Stimulated activated naive CD8-positive, alpha-beta T cell treated with anti-CD3 and anti-CD28 coated beads, Interleukin-15, Interleukin-2, amounts not matched to agents 100 U/mL and 50 U/mL, for 24 hours (primary cell): ENCODE measurements around the gene THEMIS.
"Not testable (repeated sequence)": the region's sequence is repeated elsewhere in the genome, so short reads cannot be mapped to it uniquely, and the experiment has no call there.

Experiments used
- ATAC-seq: fragments of 150-1000 bp; cut with Tn5 transposase; one replicate; pipeline ENCODE4 v1.10.0; 2021
- DNase-seq: peaks from one replicate; pipeline ENCODE4 v3.0.0; 2021

Gene THEMIS

DNA sequence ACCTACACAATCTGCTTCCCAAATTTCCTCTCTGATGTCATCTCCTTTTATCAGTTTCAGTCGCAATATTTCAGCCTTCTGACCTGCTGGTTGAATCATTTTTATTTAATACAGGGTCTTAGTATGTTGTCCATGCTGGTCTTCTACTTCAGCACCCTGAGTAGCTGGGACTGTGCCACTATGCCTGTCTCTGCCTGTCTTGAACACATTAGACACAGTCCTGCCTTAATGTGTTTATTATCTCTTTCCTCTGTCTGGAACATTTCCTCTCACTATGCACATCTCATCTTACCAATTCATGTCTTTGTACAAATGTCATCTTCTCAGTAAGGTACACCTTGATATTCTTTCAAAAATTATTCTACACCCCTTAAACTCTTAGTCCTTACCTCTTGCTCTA lies 106.5 kb downstream of the THEMIS start:
- no peak for DNase-seq
- no peak for ATAC-seq

- ATAC-seq, result no peak
- DNase-seq, result no peak
Observed at GRCh38 chr6:127793396-127793795, 107.5 kb downstream of the THEMIS start.

DNA sequence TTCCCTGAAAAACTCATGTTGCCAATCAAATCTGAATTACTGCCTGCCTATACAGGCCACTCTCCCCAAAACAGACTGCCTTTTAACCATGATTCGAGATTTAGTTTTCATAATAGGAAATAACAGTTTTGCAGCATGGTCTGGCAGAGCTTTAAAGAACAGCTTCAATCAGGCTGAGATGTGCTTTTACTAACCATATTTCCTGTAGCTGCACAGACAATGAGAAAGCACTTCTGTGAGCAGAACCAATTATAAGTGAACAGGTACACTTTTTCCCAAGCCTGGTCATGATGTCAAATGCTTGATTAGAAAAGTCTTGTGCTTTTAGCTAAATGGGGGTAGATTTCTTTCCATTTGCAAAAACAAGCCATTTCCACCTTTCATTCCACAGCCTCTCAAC lies 108.2 kb downstream of the THEMIS start:
- no peak for DNase-seq
- no peak for ATAC-seq

DNA sequence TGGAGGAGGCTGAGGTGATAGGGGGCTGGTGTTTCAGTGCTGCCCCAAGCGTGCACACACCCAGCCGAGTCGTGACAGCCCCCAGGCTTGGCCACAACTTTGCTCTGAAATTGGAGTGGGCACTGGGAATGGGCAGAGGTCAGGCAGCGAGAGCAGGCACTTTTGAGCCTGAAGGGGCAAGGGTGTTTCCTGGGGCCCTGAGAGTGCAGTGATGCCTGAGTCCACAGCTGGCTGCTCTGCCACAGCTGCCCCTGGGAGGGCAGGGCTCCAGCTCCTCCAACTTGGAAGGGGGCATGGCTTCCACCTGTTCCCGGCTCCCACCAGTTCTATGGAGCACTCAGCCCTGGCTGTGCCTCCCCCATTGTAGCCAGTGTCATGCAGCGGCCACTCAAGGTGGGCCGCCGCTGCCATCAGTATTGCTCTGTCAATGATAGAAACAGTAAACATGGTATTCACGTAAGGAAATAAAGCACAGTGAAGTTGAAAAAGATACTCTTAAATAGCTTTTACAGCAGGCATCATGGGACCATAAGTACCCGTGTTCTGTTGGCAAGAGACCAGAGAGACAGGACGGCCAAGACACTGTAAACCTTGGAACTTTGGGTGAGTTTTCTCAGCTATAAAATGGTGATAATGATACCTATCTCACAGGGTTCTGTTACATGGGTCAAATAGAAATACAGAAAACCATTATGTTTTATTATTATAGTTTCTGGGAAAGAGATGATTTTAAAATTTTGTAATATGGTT lies 108.9 kb downstream of the THEMIS start:
- no peak for ATAC-seq
- DNase-seq, result no peak

DNA sequence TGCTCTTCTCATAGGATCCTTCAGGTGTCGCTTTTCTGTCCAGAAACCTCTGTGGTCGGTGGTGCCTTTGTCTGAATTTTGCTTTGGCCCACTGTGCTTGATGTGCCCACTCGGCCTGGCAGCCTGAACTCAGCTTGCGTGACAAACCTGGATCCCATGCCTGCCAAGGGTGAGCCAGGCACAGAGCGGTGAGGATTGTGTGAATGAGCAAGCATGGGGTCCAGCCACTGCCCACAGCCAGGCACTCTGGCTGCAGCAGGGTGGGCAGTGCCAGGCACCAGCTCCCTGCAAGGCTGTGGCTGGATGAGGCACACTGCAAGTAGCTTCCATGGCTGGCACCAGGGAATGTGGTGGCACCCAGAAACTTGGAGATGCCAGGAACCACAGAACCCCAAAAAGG lies 110.3 kb downstream of the THEMIS start:
- no peak for ATAC-seq

GRCh38 chr6:127786109-127786508 lies 114.7 kb downstream of the THEMIS start:
- DNase-seq (no peak), ATAC-seq (no peak)

More for the DNA sequence above, 110.3 kb downstream of the THEMIS start:
- DNase-seq, result no peak

GRCh38 chr6:127784468-127784867 lies 116.4 kb downstream of the THEMIS start:
- DNase-seq (no peak), ATAC-seq (peak; percentile 100)

DNA sequence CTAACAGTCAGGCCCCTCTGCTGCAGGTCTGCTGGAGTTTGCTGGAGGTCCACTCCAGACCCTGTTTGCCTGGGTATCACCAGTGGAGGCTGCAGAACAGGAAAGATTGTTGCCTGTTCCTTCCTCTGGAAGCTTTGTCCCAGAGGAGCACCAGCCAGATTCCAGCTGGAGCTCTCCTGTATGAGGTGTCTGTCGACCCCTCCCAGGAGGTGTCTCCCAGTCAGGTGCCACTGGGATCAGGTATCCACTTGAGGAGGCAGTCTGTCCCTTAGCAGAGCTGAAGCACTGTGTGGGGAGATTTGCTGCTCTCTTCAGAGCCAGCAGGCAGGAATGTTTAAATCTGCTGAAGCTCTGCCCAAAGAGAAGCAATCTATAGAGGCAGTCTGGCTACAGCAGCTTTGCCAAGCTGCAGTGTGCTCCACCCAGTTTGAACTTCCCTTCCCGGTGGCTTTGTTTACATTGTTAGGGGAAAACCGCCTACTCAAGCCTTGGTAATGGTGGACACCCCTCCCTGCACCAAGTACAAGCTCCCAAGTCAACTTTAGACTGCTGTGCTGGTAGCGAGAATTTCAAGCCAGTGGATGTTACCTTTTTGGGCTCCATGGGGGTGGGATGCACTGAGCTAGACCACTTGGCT lies 119.1 kb downstream of the THEMIS start:
- ATAC-seq, DNase-seq: not testable (repeated sequence)

DNA sequence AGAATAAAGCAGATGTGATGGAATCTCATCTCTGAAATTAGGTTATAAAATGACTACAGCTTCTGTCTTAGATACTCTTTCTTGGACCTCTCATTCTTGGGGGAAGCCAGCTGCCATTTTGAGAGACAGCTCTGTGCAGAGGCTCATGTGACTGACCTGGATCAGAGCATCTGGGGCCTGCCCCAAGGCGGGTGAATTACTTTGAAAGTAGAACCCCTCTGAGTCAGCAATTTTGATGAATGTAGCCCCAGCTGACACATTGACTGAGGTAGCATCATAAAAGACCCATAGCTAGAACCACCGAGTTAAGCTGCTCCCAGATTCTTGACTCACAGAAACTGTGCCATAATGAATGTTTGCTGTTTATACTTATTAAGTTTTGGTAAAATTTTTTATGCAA lies 124.5 kb downstream of the THEMIS start:
- ATAC-seq (peak; percentile 72), DNase-seq (peak; percentile 17)

- ATAC-seq (no peak), DNase-seq (no peak)
Observed at GRCh38 chr6:127775371-127775770, 125.5 kb downstream of the THEMIS start.

- ATAC-seq (no peak), DNase-seq (no peak)
Observed at GRCh38 chr6:127768745-127769144, 132.1 kb downstream of the THEMIS start.

GRCh38 chr6:127768223-127768622 lies 132.6 kb downstream of the THEMIS start:
- DNase-seq (no peak), ATAC-seq (no peak)

DNA sequence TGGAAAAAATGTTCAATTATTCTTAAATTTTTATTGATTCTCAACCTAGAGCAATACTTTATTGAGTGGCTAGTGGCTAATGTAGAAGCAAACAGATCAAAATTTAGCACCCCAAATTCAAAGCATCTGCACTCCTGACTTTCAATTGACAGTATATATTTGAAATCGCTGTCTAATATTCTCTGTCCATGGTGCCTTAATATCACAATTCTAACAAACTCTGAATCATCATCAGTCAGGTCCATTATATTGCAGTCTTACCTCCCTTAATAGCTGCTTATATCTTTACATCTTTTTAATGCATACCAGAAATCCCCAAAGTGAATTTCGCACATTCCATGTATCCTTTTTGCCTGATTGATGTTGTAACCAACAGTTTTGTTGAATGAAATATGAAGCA lies 134.9 kb downstream of the THEMIS start:
- ATAC-seq, result no peak
- no peak for DNase-seq

- ATAC-seq (no peak), DNase-seq (no peak)
Observed at GRCh38 chr6:127762284-127762683, 138.6 kb downstream of the THEMIS start.

GRCh38 chr6:127761084-127761483 lies 139.8 kb downstream of the THEMIS start:
- no peak for ATAC-seq
- no peak for DNase-seq

DNA sequence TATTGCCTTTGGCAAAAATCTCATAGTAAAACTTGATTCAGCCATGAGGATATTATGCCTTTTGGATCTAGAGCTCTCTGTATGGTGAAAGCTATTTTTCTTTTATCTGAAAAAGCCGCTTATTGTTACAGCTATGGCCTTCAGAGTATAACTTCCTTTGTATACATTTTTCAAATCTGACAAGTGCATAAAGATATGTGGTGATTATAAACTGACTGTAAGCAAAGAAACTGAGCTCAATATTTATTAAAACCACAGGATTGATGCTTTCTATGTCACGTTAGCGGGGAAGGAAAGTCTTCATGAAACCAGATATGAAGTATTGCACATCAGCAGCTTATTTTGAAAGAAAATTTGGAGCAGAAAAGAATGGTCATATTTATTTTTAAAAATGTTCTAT lies 151.8 kb downstream of the THEMIS start:
- ATAC-seq (no peak), DNase-seq (no peak)

GRCh38 chr6:127748290-127748689 lies 152.6 kb downstream of the THEMIS start:
- DNase-seq (no peak), ATAC-seq (peak; percentile 71)

DNA sequence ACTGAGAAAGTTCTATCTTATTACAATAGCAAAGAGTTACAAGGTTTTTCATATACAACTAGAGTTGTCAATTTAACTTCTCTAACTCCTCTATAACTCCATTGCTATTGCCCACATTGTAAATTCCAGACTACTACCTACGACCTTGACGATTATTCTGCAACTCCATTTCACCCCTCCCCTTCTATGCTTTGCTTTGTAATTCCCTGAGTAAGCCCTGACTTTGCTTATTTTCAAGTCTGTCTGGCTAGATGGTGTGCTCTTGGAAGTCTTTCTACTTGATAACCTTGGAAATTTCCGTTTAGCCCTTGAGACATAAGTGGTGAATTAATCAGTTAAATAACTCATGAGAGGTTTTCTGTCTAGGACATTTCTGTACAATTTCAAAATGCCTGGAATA lies 162.4 kb downstream of the THEMIS start:
- no peak for DNase-seq

GRCh38 chr6:127737768-127738167 lies 163.1 kb downstream of the THEMIS start:
- DNase-seq (no peak), ATAC-seq (no peak)

More for the DNA sequence above, 162.4 kb downstream of the THEMIS start:
- ATAC-seq, result no peak

DNA sequence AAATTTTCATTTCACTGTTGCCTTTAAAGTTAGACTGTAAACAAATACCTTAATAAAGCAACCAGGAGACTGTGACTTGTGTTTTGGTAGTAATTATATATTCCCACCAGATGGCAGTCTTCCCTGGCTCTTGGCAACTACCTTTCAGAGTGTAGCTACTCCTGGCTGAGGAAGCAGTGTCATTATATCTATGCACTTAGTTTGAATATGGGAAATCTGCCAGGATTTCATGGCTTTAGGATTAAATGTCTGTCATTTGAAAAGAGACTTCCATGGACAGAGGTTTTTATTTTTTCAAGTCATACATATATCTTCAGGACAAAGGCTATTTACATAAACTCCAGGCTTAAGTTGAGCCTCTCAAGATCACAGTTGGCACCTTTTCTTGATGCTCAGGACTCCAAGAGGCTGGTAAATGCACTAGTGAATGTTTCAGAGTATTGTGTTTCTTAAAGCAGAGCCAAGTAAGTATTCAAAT lies 163.8 kb downstream of the THEMIS start:
- ATAC-seq, result peak; percentile 87
- DNase-seq, result peak; percentile 14

- no peak for DNase-seq
- no peak for ATAC-seq
Observed at GRCh38 chr6:127732927-127733326, 167.9 kb downstream of the THEMIS start.

DNA sequence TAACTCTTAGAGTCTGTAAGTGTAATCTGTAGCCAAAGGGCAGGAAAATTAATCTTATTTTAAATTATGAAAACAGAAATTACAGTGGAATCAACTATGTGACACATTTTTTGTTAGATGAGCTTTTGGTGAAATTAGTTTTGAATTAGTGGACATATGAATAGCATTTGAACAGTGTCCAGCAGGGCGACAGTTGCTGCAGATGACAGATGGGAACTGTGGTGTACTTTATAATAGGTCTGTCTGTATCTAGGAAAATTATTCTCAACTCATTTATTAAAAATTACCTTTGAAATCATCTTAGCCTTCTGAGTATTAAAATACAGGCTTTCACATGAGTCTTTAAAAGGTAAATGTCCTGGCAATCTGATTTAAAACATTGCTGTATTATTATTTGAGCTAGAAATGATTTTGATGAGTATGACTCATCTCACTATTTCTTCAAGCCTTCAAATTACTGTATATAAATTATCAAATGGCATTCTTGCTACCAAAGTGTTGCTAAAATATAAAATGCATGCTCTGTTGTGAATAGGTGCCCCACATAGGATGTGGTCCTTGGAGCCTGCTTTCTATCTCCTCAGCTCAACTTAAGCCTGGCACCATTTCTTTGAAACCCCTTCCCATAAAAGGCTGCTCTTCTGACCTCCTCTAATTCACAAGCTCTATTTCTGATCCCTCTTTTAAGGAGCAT lies 173.5 kb downstream of the THEMIS start:
- no peak for DNase-seq
- no peak for ATAC-seq

- DNase-seq, result no peak
- no peak for ATAC-seq
Observed at GRCh38 chr6:127725821-127726220, 175.0 kb downstream of the THEMIS start.
